ENCODE measurements around the gene RAPGEF6. TPM values are rescaled to one million over a fixed set of nuclear protein-coding genes. Genes with fewer than 3 reads are reported as not detected.
A peak's percentile ranks its signal among the peaks of the same experiment; 100 is the strongest.

The RAPGEF6 gene
- total RNA-seq, 1 donor from 2014 or later, result 29.1 TPM

DNA sequence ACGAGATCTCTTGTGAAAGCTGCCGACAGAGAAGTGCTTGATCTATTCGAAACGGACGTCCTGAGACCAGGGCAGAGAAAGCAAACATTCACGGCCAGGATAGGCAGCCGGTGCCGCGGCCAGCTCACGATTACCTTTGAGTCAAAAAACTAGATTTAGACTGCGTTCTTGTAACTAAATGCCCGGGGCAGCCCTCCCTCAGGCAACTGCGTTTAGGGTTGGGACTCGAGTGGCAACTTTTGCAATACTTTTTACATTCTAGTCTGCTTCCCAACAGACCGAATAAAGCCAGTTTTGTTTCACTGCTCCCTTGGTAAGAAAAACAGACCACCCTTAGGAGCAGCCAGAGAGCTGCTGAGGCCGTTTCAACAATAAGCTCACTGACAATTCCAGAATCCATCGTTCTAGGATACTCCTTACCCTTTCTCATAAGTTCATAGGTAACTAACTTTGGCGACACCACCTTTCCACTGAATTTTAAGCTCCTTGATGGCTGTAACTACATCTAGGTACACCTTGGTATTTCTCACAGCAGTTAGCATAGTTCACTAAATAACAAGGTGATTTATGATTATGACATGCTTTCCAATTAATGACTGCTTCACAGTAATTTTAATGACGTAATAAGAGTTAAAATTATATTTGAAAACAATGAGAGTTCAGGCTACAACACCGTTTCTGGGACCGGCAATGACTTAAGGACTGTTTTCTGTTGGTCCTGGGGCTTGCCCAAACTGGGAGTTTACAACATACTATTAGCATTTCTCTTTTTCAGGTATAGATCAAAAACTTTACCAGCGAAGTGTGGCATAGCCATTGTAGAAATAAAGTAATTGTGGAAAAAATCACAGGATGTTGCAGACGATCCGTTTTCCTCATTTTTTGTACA, 899 bp upstream of the RAPGEF6 start:
- no peaks in the 10 kb centered on the region for H3K36me3 Mint-ChIP-seq (ENCODE audit: insufficient read depth)
- peak overlapping the region; percentile 99 for H3K27ac Mint-ChIP-seq
- DNase-seq (ENCODE audit: low spot score, unreplicated experiment), result no peak
- no peaks in the 10 kb centered on the region for H3K9me3 Mint-ChIP-seq (ENCODE audit: low read depth)
- peaks cover 22% of the 10 kb centered on the region for H3K4me1 Mint-ChIP-seq (ENCODE audit: low read depth)
- H3K4me3 Mint-ChIP-seq (ENCODE audit: low read depth), result peak overlapping the region; percentile 94
- no peaks in the 10 kb centered on the region for H3K27me3 Mint-ChIP-seq
- TF ChIP-seq, protein P1, sequence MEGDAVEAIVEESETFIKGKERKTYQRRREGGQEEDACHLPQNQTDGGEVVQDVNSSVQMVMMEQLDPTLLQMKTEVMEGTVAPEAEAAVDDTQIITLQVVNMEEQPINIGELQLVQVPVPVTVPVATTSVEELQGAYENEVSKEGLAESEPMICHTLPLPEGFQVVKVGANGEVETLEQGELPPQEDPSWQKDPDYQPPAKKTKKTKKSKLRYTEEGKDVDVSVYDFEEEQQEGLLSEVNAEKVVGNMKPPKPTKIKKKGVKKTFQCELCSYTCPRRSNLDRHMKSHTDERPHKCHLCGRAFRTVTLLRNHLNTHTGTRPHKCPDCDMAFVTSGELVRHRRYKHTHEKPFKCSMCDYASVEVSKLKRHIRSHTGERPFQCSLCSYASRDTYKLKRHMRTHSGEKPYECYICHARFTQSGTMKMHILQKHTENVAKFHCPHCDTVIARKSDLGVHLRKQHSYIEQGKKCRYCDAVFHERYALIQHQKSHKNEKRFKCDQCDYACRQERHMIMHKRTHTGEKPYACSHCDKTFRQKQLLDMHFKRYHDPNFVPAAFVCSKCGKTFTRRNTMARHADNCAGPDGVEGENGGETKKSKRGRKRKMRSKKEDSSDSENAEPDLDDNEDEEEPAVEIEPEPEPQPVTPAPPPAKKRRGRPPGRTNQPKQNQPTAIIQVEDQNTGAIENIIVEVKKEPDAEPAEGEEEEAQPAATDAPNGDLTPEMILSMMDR (IDR thresholded peaks at IDR 0.05; ENCODE audit: unreplicated experiment), result no peak

DNA sequence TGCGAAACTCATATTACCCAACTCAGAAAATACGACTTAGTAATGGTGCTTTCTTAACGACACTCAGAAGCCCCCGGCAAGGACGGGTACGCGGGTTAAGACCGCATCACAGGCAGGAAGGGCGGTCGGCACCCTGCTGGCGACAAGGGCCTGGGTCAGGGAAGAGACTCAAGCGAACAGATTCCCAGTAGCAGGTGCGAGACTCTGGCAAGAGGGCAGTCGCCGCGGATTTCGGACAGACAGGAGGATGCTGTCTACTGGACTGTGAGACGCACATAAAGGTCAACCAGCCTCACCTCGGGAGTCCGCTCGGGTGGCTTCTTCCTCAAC, 398 bp downstream of the RAPGEF6 start:
- TF ChIP-seq, protein P1 (IDR thresholded peaks at IDR 0.05; ENCODE audit: unreplicated experiment), result peak; percentile 35
- H3K27me3 Mint-ChIP-seq, result no peaks in the 10 kb centered on the region
- H3K9me3 Mint-ChIP-seq (ENCODE audit: low read depth), result no peaks in the 10 kb centered on the region
- H3K27ac Mint-ChIP-seq, result peak overlapping the region; percentile 99
- peaks cover 20% of the 10 kb centered on the region for H3K4me1 Mint-ChIP-seq (ENCODE audit: low read depth)
- no peaks in the 10 kb centered on the region for H3K36me3 Mint-ChIP-seq (ENCODE audit: insufficient read depth)
- peak overlapping the region; percentile 94 for H3K4me3 Mint-ChIP-seq (ENCODE audit: low read depth)
- DNase-seq (ENCODE audit: low spot score, unreplicated experiment), result peak; percentile 38

DNA sequence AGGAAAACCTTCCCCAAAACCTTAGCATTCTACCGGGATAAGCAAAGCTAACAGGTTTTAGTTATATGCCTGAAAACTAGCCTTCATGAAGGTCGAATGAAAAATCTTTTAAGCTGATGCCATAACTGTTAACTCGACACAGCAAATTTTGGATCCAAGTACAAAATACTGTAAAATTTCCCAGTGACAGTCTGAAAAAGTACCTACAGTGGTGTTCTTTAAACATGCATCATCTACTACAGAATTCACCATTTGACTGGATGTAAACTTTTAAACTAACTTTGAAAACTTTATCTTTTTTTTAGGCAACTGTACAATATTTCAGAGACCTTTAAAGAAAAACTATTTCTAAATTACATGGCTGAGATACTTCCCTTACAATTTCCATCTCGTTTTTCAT, 791 bp downstream of the RAPGEF6 start:
- Mint-ChIP-seq H3K36me3 (ENCODE audit: insufficient read depth) (no peaks in the 10 kb centered on the region), H3K4me1 (ENCODE audit: low read depth) (peaks cover 20% of the 10 kb centered on the region), H3K9me3 (ENCODE audit: low read depth) (no peaks in the 10 kb centered on the region), H3K27ac (peak overlapping the region; percentile 99), H3K27me3 (no peaks in the 10 kb centered on the region), H3K4me3 (ENCODE audit: low read depth) (peak overlapping the region; percentile 94)
- TF ChIP-seq, protein P1 (IDR thresholded peaks at IDR 0.05; ENCODE audit: unreplicated experiment), result no peak
- no peak for DNase-seq (ENCODE audit: low spot score, unreplicated experiment)

DNA sequence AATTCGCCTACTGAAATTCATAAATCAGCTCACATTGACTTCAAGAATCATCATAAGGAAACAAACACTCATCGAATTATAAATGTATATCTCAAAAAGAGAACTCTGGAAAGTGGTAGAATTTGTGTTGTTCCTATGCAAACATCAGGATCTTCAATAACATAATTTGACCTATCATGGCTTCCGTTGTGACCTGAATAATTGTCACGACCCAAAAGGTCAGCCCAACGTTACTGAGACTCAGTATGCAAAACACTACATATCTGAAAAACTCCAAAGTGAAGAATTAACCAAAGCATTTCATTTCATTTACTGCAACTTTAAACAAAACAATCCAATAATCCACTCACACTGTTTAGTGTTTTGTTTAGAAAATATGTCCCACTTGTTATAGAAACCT, 1.2 kb downstream of the RAPGEF6 start:
- H3K4me1 Mint-ChIP-seq (ENCODE audit: low read depth), result peaks cover 24% of the 10 kb centered on the region
- peak overlapping the region; percentile 99 for H3K27ac Mint-ChIP-seq
- TF ChIP-seq, protein P1 (IDR thresholded peaks at IDR 0.05; ENCODE audit: unreplicated experiment), result no peak
- H3K27me3 Mint-ChIP-seq, result no peaks in the 10 kb centered on the region
- H3K9me3 Mint-ChIP-seq (ENCODE audit: low read depth), result no peaks in the 10 kb centered on the region
- DNase-seq (ENCODE audit: low spot score, unreplicated experiment), result no peak
- H3K4me3 Mint-ChIP-seq (ENCODE audit: low read depth), result peak overlapping the region; percentile 94
- no peaks in the 10 kb centered on the region for H3K36me3 Mint-ChIP-seq (ENCODE audit: insufficient read depth)

DNA sequence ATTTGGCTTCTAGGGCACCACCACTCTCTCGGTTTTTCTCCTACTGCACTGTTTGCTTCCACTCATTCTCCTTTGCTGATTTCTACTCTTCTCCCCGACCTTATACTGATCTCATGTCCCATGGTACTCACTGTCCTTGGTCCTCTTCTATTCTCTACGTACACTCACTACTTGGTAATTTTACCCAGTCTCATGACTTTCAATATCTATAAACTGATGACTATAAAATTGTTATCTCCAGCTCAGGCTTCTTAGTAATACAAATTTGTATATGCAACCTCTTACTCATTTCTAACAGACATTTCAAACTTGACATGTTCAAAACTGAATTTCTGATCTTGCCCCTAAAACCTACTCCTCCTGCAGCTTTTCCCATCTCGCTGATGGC, 4.1 kb downstream of the RAPGEF6 start:
- Mint-ChIP-seq H3K27ac (no peak overlapping the region), H3K4me1 (ENCODE audit: low read depth) (peaks cover 28% of the 10 kb centered on the region), H3K36me3 (ENCODE audit: insufficient read depth) (peaks cover 1% of the 10 kb centered on the region), H3K4me3 (ENCODE audit: low read depth) (no peak overlapping the region), H3K9me3 (ENCODE audit: low read depth) (peaks cover 3% of the 10 kb centered on the region), H3K27me3 (no peaks in the 10 kb centered on the region)
- TF ChIP-seq, protein P1 (IDR thresholded peaks at IDR 0.05; ENCODE audit: unreplicated experiment), result no peak
- DNase-seq (ENCODE audit: low spot score, unreplicated experiment), result no peak
